IMR-90 (cell line): Measurements from ENCODE around the gene RPS3.

ENCODE experiments used
- CTCF ChIP-seq: conservative IDR thresholded peaks from 2 replicates; pipeline ENCODE4 v1.5.1; 2012; ENCODE audit warnings: mild to moderate bottlenecking, low read depth, low read length, improper control_type of control experiment
- MAFK ChIP-seq: IDR thresholded peaks from 2 replicates; pipeline ENCODE4 v1.6.1; 2012; ENCODE audit warnings: low read depth, low read length, improper control_type of control experiment
- NFE2L2 ChIP-seq: fragments of 150-350 bp; IDR thresholded peaks from 2 replicates; pipeline ENCODE4 v1.6.1; 2016; ENCODE audit warnings: low read depth, mild to moderate bottlenecking, low read length
- POLR2A ChIP-seq: IDR thresholded peaks from 2 replicates; pipeline ENCODE4 v1.6.1; 2012; ENCODE audit warnings: mild to moderate bottlenecking, low read depth, low read length
- RFX5 ChIP-seq: IDR thresholded peaks from 2 replicates; pipeline ENCODE4 v1.8.0; 2012; ENCODE audit warnings: low read depth, mild to moderate bottlenecking, low read length, moderate library complexity
- TF ChIP-seq, protein P1 (sequence below): fragments of 150-350 bp; IDR thresholded peaks from 2 replicates; pipeline ENCODE4 v1.6.1; 2016; ENCODE audit warnings: low read depth, mild to moderate bottlenecking, low read length, moderate library complexity, borderline replicate concordance

GRCh38 chr11:75394085-75394840 is 5.1 kb upstream of the RPS3 start:
- TF ChIP-seq POLR2A, result no peak
- no peak for TF ChIP-seq RFX5
- TF ChIP-seq CTCF, result no peak
- TF ChIP-seq, protein P1, sequence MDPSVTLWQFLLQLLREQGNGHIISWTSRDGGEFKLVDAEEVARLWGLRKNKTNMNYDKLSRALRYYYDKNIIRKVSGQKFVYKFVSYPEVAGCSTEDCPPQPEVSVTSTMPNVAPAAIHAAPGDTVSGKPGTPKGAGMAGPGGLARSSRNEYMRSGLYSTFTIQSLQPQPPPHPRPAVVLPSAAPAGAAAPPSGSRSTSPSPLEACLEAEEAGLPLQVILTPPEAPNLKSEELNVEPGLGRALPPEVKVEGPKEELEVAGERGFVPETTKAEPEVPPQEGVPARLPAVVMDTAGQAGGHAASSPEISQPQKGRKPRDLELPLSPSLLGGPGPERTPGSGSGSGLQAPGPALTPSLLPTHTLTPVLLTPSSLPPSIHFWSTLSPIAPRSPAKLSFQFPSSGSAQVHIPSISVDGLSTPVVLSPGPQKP, result no peak
- TF ChIP-seq NFE2L2, result no peak
- TF ChIP-seq MAFK, result no peak
